Measurements from ENCODE around the gene KIAA1614. TPM values are rescaled to one million over a fixed set of nuclear protein-coding genes. Genes with fewer than 3 reads are reported as not detected.

Gene KIAA1614
- polyA plus RNA-seq, 1 of the 3 experiments (the other 2 are of a cell fraction): 1.1 TPM

- Histone ChIP-seq H3K9me2 (no peaks in the 10 kb centered on the region), H2AFZ (ENCODE audit: low read depth) (no peak overlapping the region), H3F3A (replicated peaks; ENCODE audit: insufficient read depth) (no peaks in the 10 kb centered on the region), H3K36me3 (replicated peaks in 1 of 2; ENCODE audit: control insufficient read depth in 1 of 2, insufficient read depth in 2 of 2, low read length in 1 of 2) (no peaks in the 10 kb centered on the region), H3K27me3 (ENCODE audit: insufficient read depth) (no peaks in the 10 kb centered on the region), H3K4me3 (ENCODE audit: low read depth in 2 of 2, low read length in 1 of 2) (no peak overlapping the region), H3K4me2 (no peak overlapping the region), H3K9me3 (no peaks in the 10 kb centered on the region), H3K79me2 (ENCODE audit: insufficient read depth) (no peaks in the 10 kb centered on the region), H3K27ac (ENCODE audit: low read depth in 2 of 2, low read length in 1 of 2) (no peak overlapping the region), H4K20me1 (ENCODE audit: insufficient read depth) (no peaks in the 10 kb centered on the region), H3K9ac (no peak overlapping the region), H3K4me1 (ENCODE audit: control insufficient read depth in 1 of 2, insufficient read depth in 2 of 2, low read depth in 1 of 2, low read length in 1 of 2) (peaks cover 0 to 39% of the 10 kb centered on the region in 2 experiments; a peak in 2 of 4 replicates)
- TF ChIP-seq FOSL2 (IDR thresholded peaks at IDR 0.05; ENCODE audit: borderline replicate concordance, low read depth) (no peak), USF1 (IDR thresholded peaks at IDR 0.05; ENCODE audit: borderline replicate concordance, low read depth) (no peak), PBX3 (IDR thresholded peaks at IDR 0.05) (no peak), USF2 (IDR thresholded peaks at IDR 0.05; ENCODE audit: borderline replicate concordance, low read depth, low read length) (no peak), EZH2phosphoT487 (IDR thresholded peaks at IDR 0.05; ENCODE audit: borderline replicate concordance, low read depth) (no peak), ZBTB33 (IDR thresholded peaks at IDR 0.05; ENCODE audit: borderline replicate concordance, low read depth) (no peak), GATA2 (CRISPR knock-in tag; IDR thresholded peaks at IDR 0.05) (no peak), NRF1 (IDR thresholded peaks at IDR 0.05; ENCODE audit: low read depth, low read length) (no peak), SIN3A (IDR thresholded peaks at IDR 0.05; ENCODE audit: borderline replicate concordance, low read depth, low read length) (no peak), CHD2 (IDR thresholded peaks at IDR 0.05; ENCODE audit: low read length, partially characterized antibody) (no peak), SMC3 (IDR thresholded peaks at IDR 0.05; ENCODE audit: low read depth, low read length) (no peak), RAD21 (IDR thresholded peaks at IDR 0.05; ENCODE audit: low read length) (no peak), NFIC (IDR thresholded peaks at IDR 0.05; ENCODE audit: borderline replicate concordance) (no peak)
- no peak for DNase-seq
- ChIA-PET POLR2A (no interaction called here), CTCF (no interaction called here)
Measured at GRCh38 chr1:180933141-180933540, 20.4 kb downstream of the KIAA1614 start.

GRCh38 chr1:180934563-180934962 is 21.9 kb downstream of the KIAA1614 start:
- no peak overlapping the region for H2AFZ ChIP-seq (ENCODE audit: low read depth)
- DNase-seq: no peak
- peaks cover 0 to 24% of the 10 kb centered on the region in 2 experiments; a peak in 2 of 4 replicates for H3K4me1 ChIP-seq (ENCODE audit: control insufficient read depth in 1 of 2, insufficient read depth in 2 of 2, low read depth in 1 of 2, low read length in 1 of 2)
- 91% methylated on average over 7 of the region's 7 CpGs for WGBS (ENCODE audit: low lambda C conversion rate)
- no peaks in the 10 kb centered on the region for H3K79me2 ChIP-seq (ENCODE audit: insufficient read depth)
- H3K27me3 ChIP-seq (ENCODE audit: insufficient read depth): no peaks in the 10 kb centered on the region
- H3K9ac ChIP-seq: no peak overlapping the region
- no peaks in the 10 kb centered on the region for H4K20me1 ChIP-seq (ENCODE audit: insufficient read depth)
- CTCF ChIA-PET: interaction anchor here (1.3 kb wide), 1 partner anchor 9 kb away, joined by 3 read pairs; no protein-coding TSS in a partner anchor
- no peaks in the 10 kb centered on the region for H3K36me3 ChIP-seq (replicated peaks in 1 of 2; ENCODE audit: control insufficient read depth in 1 of 2, insufficient read depth in 2 of 2, low read length in 1 of 2)
- no peak overlapping the region for H3K4me3 ChIP-seq (ENCODE audit: low read depth in 2 of 2, low read length in 1 of 2)
- no peak overlapping the region for H3K27ac ChIP-seq (ENCODE audit: low read depth in 2 of 2, low read length in 1 of 2)
- POLR2A ChIA-PET: no interaction called here
- no peak overlapping the region for H3K4me2 ChIP-seq
- no peaks in the 10 kb centered on the region for H3K9me2 ChIP-seq
- H3K9me3 ChIP-seq: no peaks in the 10 kb centered on the region
- no peaks in the 10 kb centered on the region for H3F3A ChIP-seq (replicated peaks; ENCODE audit: insufficient read depth)
- TF ChIP-seq ZBTB33 (IDR thresholded peaks at IDR 0.05; ENCODE audit: borderline replicate concordance, low read depth) (no peak), YY1 (IDR thresholded peaks at IDR 0.05; ENCODE audit: low read depth) (no peak), ELF1 (IDR thresholded peaks at IDR 0.05) (no peak), RFX5 (IDR thresholded peaks at IDR 0.05; ENCODE audit: low read length) (no peak), MEF2A (IDR thresholded peaks at IDR 0.05; ENCODE audit: borderline replicate concordance, low read depth) (no peak), TAF1 (IDR thresholded peaks at IDR 0.05; ENCODE audit: borderline replicate concordance, low read depth, low read length) (no peak), IRF3 (IDR thresholded peaks at IDR 0.05; ENCODE audit: low read depth, low read length) (no peak), MAX (IDR thresholded peaks at IDR 0.05; ENCODE audit: low read depth) (no peak), SMC3 (IDR thresholded peaks at IDR 0.05; ENCODE audit: low read depth, low read length) (no peak), NFIC (IDR thresholded peaks at IDR 0.05; ENCODE audit: borderline replicate concordance) (no peak), TCF12 (IDR thresholded peaks at IDR 0.05) (no peak)
